Subcutaneous abdominal adipose tissue (tissue), 5 donors: ENCODE measurements around the gene ABI3BP.

ENCODE experiments used
- H3K27ac ChIP-seq: one replicate; pipeline ENCODE4 v1.7.0; 2013; ENCODE audit warnings: low read depth, mild to moderate bottlenecking, inconsistent platforms, low read length, moderate library complexity
- H3K27me3 ChIP-seq, 5 donors: one replicate each; pipeline ENCODE4 v1.7.0; 2013; ENCODE audit warnings: low read length in 5 of 5, inconsistent platforms in 1 of 5; ENCODE audit not compliant: control insufficient read depth in 5 of 5, insufficient read depth in 4 of 5
- H3K36me3 ChIP-seq, 5 donors: one replicate each; pipeline ENCODE4 v1.7.0; 2013; ENCODE audit warnings: low read length in 5 of 5; ENCODE audit not compliant: control insufficient read depth in 5 of 5, insufficient read depth in 5 of 5
- H3K4me1 ChIP-seq, 5 donors: one replicate each; pipeline ENCODE4 v1.7.0; 2013; ENCODE audit warnings: low read length in 5 of 5, mild to moderate bottlenecking in 3 of 5, moderate library complexity in 1 of 5; ENCODE audit not compliant: control insufficient read depth in 5 of 5, insufficient read depth in 5 of 5
- H3K4me3 ChIP-seq, 5 donors: one replicate each; pipeline ENCODE4 v1.7.0; 2013; ENCODE audit warnings: low read length in 5 of 5, low read depth in 1 of 5
- H3K9ac ChIP-seq, 5 donors: one replicate each; pipeline ENCODE4 v1.7.0; 2013; ENCODE audit warnings: low read length in 5 of 5, mild to moderate bottlenecking in 4 of 5, moderate library complexity in 3 of 5
- H3K9me3 ChIP-seq, 5 donors: one replicate each; pipeline ENCODE4 v1.7.0; 2013; ENCODE audit warnings: low read length in 5 of 5; ENCODE audit not compliant: control insufficient read depth in 5 of 5
- donor health status: healthy.
- donor health status: healthy.
- donor health status: healthy.
- donor health status: healthy.
- donor health status: healthy.

The ABI3BP gene

GRCh38 chr3:100993309-100993708, at the start of gene ABI3BP:
Gene ABI3BP (minus strand): TSS chr3:100993421. CDS start chr3:100993384, 37 bp downstream.
- Histone ChIP-seq H3K4me3 (peak within 1 kb of the TSS; percentile 56 to 79 (median 72)), H3K27me3 (no peaks in the 10 kb centered on the region), H3K27ac (peak within 1 kb of the TSS; percentile 27), H3K36me3 (no peaks in the 10 kb centered on the region), H3K4me1 (peaks cover 0 to 16% (median 14%) of the 10 kb centered on the region in 5 donors), H3K9me3 (no peaks in the 10 kb centered on the region), H3K9ac (peak within 1 kb of the TSS in 4 of 5 donors; percentile 21 to 59 (median 57))

GRCh38 chr3:101039285-101039684, 46.1 kb upstream of the ABI3BP start:
- Histone ChIP-seq H3K9ac (no peak overlapping the region), H3K4me1 (peaks cover 2 to 33% (median 14%) of the 10 kb centered on the region in 5 donors), H3K36me3 (no peaks in the 10 kb centered on the region), H3K4me3 (no peak overlapping the region), H3K27me3 (no peaks in the 10 kb centered on the region), H3K27ac (no peak overlapping the region), H3K9me3 (no peaks in the 10 kb centered on the region)

- no peaks in the 10 kb centered on the region for H3K9me3 ChIP-seq
- H3K4me3 ChIP-seq, result no peak overlapping the region
- H3K36me3 ChIP-seq, result no peaks in the 10 kb centered on the region
- H3K4me1 ChIP-seq, result peaks cover 2 to 33% (median 14%) of the 10 kb centered on the region in 5 donors
- no peaks in the 10 kb centered on the region for H3K27me3 ChIP-seq
- H3K9ac ChIP-seq, result no peak overlapping the region
- peak overlapping the region; percentile 11 for H3K27ac ChIP-seq
Observed at GRCh38 chr3:101038880-101039279, 45.7 kb upstream of the ABI3BP start.

GRCh38 chr3:101038393-101038792, 45.2 kb upstream of the ABI3BP start:
- Histone ChIP-seq H3K9ac (no peak overlapping the region), H3K9me3 (no peaks in the 10 kb centered on the region), H3K4me3 (no peak overlapping the region), H3K4me1 (peaks cover 2 to 33% (median 14%) of the 10 kb centered on the region in 5 donors), H3K27ac (peak overlapping the region; percentile 11), H3K36me3 (no peaks in the 10 kb centered on the region), H3K27me3 (no peaks in the 10 kb centered on the region)

- Histone ChIP-seq H3K4me3 (no peak overlapping the region), H3K27ac (no peak overlapping the region), H3K27me3 (no peaks in the 10 kb centered on the region), H3K4me1 (peaks cover 2 to 33% (median 14%) of the 10 kb centered on the region in 5 donors), H3K36me3 (no peaks in the 10 kb centered on the region), H3K9ac (no peak overlapping the region), H3K9me3 (no peaks in the 10 kb centered on the region)
Observed at GRCh38 chr3:101037613-101038012, 44.4 kb upstream of the ABI3BP start.

- H3K9ac ChIP-seq, result no peak overlapping the region
- peaks cover 2 to 33% (median 14%) of the 10 kb centered on the region in 5 donors for H3K4me1 ChIP-seq
- no peak overlapping the region for H3K4me3 ChIP-seq
- no peaks in the 10 kb centered on the region for H3K27me3 ChIP-seq
- no peak overlapping the region for H3K27ac ChIP-seq
- H3K36me3 ChIP-seq, result no peaks in the 10 kb centered on the region
- H3K9me3 ChIP-seq, result peaks cover 0 to 6% (median 0%) of the 10 kb centered on the region in 5 donors
Observed at GRCh38 chr3:101036676-101037075, 43.5 kb upstream of the ABI3BP start.

GRCh38 chr3:101036213-101036618, 43.0 kb upstream of the ABI3BP start:
- Histone ChIP-seq H3K36me3 (no peaks in the 10 kb centered on the region), H3K27ac (peak overlapping the region; percentile 58), H3K9ac (no peak overlapping the region), H3K4me3 (no peak overlapping the region), H3K9me3 (peaks cover 0 to 6% (median 0%) of the 10 kb centered on the region in 5 donors), H3K27me3 (no peaks in the 10 kb centered on the region), H3K4me1 (peaks cover 2 to 33% (median 14%) of the 10 kb centered on the region in 5 donors)

- Histone ChIP-seq H3K4me1 (no peaks in the 10 kb centered on the region), H3K4me3 (no peak overlapping the region), H3K9ac (no peak overlapping the region), H3K36me3 (no peaks in the 10 kb centered on the region), H3K27me3 (no peaks in the 10 kb centered on the region), H3K9me3 (peaks cover 0 to 3% (median 3%) of the 10 kb centered on the region in 5 donors), H3K27ac (no peak overlapping the region)
Observed at GRCh38 chr3:101027286-101027685, 34.1 kb upstream of the ABI3BP start.

GRCh38 chr3:101026881-101027280, 33.7 kb upstream of the ABI3BP start:
- Histone ChIP-seq H3K36me3 (no peaks in the 10 kb centered on the region), H3K27me3 (no peaks in the 10 kb centered on the region), H3K9me3 (peaks cover 0 to 3% (median 0%) of the 10 kb centered on the region in 5 donors), H3K9ac (no peak overlapping the region), H3K4me3 (no peak overlapping the region), H3K4me1 (no peaks in the 10 kb centered on the region), H3K27ac (no peak overlapping the region)

GRCh38 chr3:101026244-101026643, 33.0 kb upstream of the ABI3BP start:
- H3K27ac ChIP-seq, result no peak overlapping the region

More at GRCh38 chr3:101026244-101026643, 33.0 kb upstream of the ABI3BP start:
- no peaks in the 10 kb centered on the region for H3K36me3 ChIP-seq
- H3K27me3 ChIP-seq, result no peaks in the 10 kb centered on the region
- H3K4me3 ChIP-seq, result no peak overlapping the region
- H3K4me1 ChIP-seq, result no peaks in the 10 kb centered on the region
- H3K9ac ChIP-seq, result no peak overlapping the region
- H3K9me3 ChIP-seq, result peaks cover 0 to 3% (median 0%) of the 10 kb centered on the region in 5 donors
